GM18868 (cell line): ENCODE measurements around the gene SAMD10.
"Not testable (repeated sequence)": the region's sequence is repeated elsewhere in the genome, so short reads cannot be mapped to it uniquely, and the experiment has no call there.

Source experiments
- ATAC-seq: cut with Tn5 transposase; IDR thresholded peaks from one replicate; pipeline ENCODE4 v1.9.1; 2021; ENCODE audit warnings: mild to moderate bottlenecking, moderate library complexity; ENCODE audit not compliant: unreplicated experiment

Gene SAMD10

DNA sequence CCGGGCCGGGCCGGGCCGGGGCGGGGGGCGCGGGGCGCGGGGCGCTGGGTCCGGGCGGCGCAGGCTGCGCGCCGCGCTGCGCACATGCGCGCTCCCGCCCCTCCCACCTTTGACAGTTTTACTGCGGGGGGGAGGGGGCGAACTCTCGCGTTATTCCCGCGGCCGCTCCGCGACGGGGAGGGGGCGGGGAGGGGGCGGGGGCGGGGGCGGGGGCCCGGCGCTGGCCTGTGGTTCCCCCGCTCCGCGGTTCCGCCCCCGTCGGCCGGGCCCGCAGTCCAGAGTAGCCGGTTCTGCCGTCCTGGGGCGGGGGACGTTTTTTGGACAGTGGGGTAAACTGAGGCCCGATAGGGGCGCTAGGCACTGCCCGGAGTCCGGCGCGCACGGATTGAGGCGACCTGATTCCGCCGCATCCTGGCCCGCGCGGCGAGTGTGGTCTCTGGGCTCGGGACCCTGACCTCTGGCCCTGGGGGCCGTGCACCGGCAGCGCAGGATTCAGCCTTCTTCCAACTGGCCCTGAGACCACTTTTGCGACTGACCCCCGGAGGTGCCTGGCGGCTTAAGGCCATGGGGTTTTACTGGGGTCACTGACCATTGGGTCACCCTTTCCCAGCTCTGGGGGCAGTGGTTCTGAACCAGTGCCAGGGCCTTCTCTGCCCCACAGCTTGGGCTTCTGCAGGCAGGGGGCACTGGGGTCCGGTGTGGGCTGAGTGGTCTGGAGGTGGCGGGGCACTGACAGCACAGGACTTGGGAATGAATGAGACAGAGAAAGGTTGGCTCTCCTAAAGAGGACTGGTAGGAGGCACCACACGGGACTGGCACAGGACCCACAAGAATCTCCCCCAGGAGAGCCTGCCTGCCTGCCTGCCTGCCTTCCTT lies 9.4 kb downstream of the SAMD10 start, which contains the start of gene ZNF512B:
TSS of gene ZNF512B (minus strand) at position 93 of the 876 bp plus-strand sequence. CDS start 1,980 bp downstream, outside the sequence.
- no peak for ATAC-seq

DNA sequence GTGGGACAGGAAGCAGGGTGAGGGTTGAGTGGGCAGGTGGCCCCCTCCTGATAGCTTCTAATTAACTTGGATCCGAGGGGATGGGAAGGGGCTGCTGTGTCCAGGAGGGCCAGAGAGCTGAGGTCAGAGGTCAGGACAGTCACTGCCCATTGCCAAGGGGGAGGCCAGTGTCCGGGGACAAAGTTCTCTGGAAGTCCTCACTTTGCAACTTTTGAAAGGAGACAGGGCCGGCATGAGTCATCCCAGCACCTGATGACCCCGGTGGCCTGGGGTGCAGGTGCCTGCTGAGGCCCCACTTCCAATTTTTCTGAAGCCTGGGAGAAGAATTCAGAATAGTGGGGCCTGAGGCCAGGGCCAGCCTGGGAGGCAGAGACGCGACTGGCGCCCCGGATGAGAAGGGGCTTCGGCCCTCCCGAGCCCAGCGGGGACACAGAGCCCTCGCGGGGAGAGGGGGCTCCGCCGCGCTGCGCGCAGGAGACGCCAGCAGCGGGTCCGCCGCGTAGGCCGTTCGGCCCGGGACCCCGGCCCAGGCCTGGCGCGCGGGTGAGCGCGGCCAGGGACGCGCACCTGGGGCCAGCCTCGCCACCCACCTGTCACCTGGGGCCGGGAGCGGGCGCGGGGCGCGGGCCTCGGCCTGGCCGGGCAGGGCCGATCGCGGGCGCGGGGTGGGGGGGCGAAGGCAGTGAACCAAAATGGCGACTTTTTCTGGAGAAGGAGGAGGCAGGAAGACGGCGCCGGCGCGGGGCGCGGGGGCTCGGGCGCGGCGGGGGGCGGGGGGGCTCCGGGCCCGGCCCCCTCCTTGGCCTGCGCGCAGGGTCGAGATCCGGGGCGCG lies 10.3 kb downstream of the SAMD10 start:
- no peak for ATAC-seq

DNA sequence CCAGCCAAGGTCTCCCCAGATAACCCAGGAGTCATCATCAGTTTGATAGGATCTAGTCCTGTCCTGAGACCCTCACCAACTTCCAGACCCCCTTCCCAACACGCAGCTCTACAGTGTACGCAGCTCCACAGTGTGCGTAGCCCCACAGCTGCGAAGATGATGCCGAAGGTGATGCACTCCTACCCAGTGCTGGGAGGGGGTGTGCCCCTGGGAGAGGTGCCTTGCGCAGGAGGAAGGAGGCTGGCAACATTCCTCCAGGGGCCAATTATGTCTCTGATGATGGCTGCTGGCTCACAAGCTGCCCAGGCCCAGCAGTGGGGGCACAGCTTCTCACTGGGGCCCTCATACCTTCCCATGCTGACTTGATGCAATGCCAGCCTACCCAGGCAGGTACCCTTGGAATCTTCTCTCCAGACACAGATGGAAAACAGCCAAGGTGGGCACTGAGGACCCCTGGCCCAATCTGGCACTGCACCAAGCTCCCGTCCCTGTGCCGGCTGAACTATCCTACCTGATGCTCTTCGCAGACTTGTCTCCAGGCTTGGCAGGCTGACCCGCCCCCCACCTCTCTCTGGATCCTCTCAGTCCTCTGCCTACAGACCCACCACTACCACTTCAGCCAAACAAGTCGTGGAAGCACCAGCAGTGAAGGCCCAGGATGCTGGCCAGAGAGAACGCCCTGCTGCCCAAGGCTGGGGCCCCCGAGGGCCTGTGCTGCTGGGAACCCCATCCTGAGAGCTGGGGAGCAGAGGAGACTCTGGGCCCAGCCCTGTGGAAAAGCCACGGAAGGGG lies 11.1 kb downstream of the SAMD10 start:
- ATAC-seq, result no peak

DNA sequence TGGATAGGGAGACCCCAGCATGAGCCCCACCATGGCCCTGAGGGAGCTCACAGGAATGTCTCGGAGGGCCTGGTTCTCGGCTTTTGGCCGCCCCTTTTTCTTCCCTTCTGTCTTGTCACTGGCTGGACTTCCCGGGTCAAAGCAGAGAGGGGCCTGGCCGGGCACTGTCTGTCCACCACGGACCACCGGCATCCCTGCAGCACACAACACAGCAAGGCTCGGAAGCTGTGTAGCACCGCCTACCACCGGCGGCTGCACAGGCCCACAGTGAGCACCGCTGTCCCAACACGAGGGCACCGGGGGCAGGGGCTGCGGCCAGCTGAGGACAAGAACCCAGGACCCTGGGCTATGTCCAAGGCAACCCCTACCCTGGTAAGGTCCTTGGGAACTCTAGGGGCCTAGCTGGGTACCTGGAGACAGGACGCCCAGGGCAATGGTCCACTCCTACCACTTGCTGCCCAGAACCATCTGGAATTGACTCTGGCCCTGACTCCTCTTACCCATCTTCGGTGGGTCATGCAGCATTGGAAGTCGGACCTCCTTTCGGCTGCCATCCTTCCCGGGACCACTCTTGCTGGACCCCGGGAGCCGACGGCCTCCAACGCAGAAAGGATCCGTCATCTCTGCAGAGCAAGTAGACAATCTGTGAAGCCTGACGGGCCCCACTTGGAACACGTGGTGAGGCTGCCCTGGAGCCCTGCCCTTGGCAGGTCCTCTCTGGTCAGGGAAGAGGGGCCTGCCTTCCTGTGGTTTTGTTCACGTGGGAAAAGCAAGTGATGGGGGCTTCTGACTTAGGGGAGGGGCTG lies 11.9 kb downstream of the SAMD10 start:
- no peak for ATAC-seq

DNA sequence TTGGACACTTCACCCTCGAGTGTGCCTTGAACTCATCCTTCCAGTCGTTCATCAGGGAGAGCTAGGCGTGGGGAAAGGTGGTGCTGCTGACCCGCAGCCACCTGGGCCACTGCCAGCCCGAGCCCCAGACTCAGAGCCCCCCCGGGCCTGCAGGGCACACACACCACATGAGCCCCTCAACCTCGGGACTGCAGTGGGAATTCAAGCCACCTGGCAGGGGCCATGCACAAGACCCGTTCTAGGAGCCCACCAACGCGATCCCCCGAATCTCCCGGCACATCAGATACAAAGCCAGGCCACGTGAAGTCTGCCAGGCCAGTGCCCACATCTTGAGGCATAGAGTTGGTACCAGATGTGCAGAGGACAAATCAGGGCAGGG lies 12.5 kb downstream of the SAMD10 start:
- ATAC-seq, result no peak

DNA sequence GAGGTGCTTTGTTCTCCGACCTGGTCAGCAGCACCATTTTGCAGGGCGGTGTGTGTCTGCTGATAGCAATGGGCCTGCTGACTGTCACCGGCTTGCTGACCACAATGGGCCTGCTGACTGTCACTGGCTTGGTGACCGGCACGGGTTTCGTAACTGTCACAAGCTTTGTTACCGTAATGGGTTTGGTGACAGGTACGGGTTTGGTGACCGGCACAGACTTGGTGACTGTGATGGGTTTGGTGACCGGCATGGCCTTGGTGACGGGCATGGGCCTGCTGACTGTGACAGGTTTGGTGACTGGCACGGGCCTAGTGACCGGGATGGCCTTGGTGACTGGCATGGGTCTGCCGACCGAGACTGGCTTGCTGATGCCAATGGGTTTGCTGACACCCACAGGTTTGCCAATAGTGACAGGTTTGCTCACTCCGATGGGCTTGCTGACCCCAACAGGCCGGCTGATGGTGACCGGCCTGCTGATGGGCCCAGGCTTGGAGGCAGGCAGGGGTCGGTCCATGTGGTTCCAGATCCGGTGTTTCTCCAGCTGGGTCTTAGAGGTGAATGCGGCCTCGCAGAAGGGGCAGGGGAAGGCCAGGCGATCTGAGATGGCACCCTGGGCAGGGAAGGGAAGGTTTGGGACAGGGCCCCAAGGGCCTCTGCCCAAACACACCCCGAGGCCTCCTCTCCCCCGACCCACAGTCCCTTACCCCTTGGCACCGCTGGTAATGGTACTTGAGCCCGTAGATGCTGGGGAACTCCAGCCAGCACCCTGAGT lies 13.1 kb downstream of the SAMD10 start:
- ATAC-seq, result no peak

DNA sequence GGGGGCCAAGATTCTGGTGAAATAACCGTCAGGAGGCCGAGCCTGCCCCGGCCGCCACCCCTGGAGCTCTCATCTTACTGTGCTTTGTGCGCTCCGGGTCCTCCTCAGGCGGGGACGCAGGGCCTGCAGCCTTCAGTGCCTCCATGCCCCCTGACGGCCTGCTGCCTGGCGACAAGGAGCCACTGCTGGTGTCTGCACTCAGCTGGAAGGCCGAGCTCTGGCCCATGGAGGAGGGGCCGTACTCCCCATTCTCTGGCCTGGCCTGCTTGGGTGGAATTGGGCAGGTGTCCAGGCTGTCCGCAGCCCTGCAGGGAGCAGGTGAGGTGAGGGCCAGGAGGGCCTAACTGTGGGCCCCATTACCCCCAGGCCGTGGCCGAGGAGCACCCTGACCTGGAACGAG lies 15.0 kb downstream of the SAMD10 start:
- no peak for ATAC-seq

DNA sequence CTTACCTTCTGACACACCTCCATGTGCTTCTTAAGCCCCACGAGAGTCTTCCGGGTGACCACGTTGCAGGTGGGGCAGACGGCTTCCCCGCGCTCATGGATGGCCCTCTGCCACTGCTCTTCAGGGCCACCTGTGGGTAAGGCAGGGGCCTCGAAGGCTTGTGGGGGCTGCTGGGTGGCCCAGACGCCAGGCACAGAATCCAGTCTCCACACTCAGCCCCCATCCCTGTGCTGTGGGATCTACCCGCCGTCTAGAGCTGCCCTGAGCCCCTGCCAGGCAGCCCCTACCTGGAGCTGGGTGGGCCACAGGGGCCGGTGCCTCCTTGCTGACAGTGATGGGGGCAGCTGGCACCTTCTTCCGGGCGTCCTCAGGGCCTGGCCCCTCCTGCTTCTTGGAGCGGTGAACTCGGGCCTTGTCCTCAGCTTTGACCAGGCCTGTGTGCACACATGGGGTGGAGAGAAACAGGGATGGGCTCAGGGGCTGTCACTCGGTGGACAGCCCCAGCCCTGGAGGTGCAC lies 15.6 kb downstream of the SAMD10 start:
- ATAC-seq, result no peak

DNA sequence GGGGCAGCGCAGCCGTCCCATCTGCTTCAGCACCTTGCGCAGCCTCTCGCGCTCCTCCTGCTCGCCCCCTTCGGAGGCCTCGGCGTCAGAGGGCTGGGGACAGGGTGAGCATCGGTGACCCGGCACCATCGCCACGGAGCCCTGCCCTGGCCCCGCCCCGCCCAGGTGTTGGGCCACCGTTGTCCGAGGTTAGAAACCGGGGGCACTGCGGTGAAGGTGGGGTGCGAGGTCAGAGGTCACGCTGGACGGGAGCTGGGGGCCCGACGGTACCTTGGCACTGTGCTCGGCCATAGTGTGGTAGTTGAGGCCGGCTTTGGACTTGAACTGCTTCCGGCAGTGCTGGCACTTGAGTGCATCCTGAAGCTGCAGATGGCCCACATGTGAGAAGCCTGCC lies 16.1 kb downstream of the SAMD10 start:
- ATAC-seq, result no peak

DNA sequence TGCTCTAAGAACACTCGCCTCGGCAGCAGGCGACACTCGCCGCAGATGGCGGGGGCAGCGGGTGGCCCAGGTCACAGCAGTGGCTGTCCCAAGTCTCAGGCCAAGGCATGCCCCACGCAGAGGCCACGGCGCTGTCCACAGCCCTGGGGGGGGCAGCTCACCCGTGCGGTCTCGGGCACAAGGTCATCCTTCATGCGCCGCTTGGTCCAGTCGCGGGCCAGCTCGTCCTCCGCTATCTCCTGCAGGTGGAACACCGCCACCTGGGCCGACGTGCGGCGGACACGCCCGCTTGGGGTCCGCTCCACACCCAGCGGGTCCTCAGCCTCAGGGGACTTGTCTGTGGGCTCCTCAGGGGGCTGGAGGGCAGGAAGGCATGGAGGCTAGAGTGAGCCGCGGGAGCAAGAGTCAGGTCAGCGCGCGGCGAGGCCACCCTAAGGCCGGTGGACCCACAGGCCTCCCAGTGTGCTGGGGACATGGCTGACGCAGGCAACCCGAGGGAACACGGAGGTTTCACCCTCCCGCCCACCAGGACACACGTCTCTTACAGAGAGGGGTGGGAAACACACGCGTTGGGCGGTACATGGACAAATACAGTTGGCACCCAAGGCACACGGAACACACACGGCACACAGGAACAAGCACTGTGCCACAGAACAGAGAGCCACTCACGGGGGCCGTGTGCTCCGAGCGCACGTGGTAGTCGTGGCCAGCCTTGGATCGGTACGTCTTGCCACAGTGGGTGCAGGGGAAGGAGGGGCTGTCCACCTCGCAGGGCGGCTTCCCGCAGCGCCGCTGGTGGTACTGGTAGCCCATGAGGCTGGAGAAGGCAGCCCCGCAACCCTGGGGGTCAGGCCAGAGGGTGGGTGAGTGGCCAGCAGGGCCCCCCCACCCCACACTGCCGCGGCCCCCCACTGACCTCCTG lies 16.8 kb downstream of the SAMD10 start:
- ATAC-seq, result no peak

DNA sequence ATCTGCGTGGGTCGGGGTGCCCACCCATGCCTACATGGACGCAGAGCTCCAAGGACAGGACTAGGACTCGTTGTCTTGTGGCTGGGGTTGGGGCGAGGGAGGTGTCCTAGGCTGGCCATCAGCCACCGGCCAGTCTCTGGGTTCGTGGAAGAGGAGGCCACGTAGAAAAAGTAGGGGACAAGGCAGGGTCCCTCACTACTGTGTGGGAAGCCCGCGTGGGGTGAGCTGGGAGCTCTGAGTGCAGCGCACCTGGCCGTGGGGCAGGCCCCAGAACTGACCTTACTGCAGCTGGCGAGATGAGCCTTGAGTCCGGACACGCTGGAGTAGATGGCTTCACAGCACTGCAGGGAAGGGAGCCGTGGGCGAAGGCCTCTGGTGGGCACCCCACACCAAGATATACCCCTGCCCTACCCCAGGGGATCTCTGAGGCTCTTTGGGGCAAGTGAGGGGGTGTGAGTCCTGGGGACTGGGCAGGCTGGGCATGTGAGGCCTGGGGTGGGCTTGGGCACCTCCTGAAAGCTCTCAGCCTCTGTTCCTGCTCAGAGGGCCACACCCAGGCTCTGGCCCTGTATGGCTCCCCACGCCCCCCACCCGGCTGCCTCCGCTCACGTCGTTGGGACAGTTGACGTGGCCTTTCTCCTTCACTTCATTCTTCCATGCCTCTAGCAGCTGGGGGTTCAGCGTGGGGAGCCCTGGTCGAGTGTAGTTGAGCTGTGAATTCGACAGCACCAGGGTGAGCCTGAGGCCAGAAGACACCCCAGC lies 17.6 kb downstream of the SAMD10 start:
- no peak for ATAC-seq

DNA sequence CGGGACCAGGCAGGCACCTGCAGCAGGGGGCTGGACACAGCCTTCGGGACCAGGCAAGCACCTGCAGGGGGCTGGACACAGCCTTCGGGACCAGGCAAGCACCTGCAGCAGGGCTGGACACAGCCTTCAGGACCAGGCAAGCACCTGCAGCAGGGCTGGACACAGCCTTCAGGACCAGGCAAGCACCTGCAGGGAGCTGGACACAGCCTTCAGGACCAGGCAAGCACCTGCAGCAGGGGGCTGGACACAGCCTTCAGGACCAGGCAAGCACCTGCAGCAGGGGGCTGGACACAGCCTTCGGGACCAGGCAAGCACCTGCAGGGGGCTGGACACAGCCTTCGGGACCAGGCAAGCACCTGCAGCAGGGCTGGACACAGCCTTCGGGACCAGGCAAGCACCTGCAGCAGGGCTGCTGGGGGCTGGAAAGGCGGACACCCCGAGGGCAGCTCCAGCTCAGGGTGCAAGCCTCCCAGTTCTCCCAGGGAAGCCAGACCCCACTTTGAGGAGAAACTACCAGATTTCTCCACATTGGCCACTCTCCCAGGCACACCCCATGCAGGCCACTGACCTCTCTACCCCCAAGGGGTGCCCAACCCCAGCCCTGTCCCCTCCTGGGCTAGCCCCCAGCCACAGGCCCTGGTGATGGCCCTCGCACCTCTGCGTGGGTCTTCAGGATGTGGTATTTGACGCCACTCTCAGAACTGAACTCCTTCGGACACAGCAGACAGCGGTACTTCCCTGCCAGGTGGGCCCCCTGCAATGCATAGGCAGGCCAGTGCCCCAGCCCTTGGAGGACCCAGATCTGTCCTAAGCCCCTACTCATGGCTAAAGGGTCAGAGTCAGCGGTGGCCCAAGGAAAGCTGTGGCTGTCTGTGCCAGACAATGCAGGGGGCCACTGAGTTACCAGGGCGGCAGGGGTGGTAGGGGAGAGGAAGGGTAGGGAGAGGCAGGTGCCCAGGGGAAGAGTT lies 18.5 kb downstream of the SAMD10 start:
- not testable (repeated sequence) for ATAC-seq

DNA sequence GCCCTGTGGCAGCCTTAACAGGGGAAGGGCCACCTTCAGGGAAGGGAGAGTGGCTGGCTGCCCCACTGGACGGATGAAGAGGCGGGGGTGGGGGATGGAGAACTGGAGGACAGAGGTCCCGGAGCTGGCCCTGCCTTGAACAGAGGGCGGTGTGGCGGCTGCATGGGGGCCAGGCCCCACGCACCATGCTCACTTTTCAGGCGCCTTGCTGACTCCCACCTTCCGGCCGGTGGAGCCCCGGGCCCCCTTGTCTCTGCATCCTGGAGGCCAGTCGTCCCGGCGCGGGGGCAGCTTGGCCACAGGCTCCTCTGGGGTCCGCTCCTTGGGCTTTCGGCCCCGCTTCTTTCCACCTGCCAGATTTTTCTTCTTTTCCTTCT lies 19.8 kb downstream of the SAMD10 start:
- ATAC-seq, result no peak

DNA sequence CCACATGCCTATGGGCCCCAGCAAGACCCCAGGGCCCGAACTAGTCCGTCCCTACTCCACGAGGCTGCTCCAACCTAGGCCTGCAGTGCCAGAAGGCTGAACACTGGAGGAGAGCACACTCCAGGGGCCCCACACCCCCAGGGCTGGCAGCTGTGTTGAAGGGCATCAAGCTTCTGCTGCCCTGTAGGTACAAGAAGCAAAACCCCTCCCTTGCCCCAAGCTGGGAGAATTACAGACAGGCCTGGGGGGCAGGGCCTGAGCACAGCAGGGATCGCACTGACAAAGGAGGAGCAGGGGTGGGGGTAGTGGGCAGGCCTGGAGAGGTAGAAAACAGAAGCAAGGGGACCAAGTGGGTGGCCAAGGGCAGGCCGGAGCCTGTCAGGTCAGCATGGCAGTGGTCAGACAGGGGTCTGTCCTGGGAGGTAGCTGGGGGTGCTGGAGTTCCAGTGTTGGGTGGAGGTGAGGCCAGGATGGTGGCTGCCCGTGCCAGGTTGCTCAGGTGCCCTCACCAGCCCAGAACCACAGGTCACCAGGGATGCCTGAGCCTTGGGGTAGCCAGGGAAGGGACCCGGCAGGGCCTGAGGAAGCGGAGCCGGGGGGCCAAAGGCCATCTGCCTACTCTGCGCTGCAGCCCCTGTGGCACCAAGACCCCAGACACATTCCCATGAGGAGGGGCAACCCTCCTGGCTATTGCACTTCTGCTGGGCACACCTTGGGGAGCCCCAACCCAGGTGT lies 20.3 kb downstream of the SAMD10 start:
- no peak for ATAC-seq

DNA sequence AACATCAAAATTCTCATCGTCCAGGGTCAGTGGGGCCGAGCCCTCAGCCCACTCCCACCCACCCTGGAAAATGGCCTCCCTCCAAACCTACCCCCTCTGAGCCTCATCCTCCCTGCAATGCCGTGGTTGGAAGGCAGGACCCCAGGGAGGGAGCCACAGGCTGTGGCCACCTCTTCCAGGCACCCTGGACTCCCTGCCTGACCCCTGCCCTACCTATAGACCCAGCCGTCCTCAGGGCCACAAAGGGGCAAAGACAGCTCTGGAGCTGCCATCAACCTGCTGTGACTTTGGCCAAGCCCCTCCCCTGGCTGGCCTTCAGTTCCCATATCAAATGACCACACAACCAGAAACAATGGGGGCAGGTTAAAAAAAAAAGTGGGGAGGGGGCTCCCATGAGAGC lies 21.0 kb downstream of the SAMD10 start:
- no peak for ATAC-seq
